Endothelial cell of umbilical vein (primary cell): ENCODE measurements around the gene SNAPIN. TPM values are rescaled to one million over a fixed set of nuclear protein-coding genes. Genes with fewer than 3 reads are reported as not detected.
A peak's percentile ranks its signal among the peaks of the same experiment; 100 is the strongest.

Experiments
- BruUV-seq: library from RNA; stranded (reverse); fragments of 400-500 nt; replicated peaks from 2 replicates; lab custom pipeline; 2021; lab: Mats Ljungman, UMichigan
- CTCF ChIA-PET: fragments of 300-600, 350-600 bp; sonication (Branson Sonifier 250); formaldehyde crosslinking; loops from one replicate; lab custom pipeline; 2021; ENCODE audit warnings: antibody characterized with exemption, inconsistent platforms; lab: Charles Lee
- POLR2A ChIA-PET: fragments of 300-600, 350-600 bp; sonication (Branson Sonifier 250); formaldehyde crosslinking; loops from one replicate; lab custom pipeline; 2021; ENCODE audit warnings: antibody characterized with exemption, inconsistent platforms; lab: Charles Lee
- DNase-seq: peaks from one replicate; pipeline ENCODE4 v3.0.0-alpha.2; 2011; ENCODE audit warnings: low read depth, low spot score
- FAIRE-seq: peaks from 2 replicates; lab custom pipeline; 2011; peaks lifted over from hg19 to GRCh38; lab: Jason Lieb, UNC
- H2AFZ ChIP-seq: 2 replicates; pipeline ENCODE4 v1.6.0; 2012; ENCODE audit warnings: low read depth, low read length, control low read depth, inconsistent platforms
- H3K27ac ChIP-seq: 2 replicates; pipeline ENCODE4 v1.5.1; 2011; ENCODE audit warnings: low read depth, mild to moderate bottlenecking, control low read depth, low read length, moderate library complexity; ENCODE audit not compliant: insufficient read depth
- H3K27me3 ChIP-seq, 2 experiments: 2 replicates each; pipeline versions ENCODE4 v1.6.0 to v1.6.1; 2011; ENCODE audit warnings: low read length in 2 of 2, mixed read lengths in 1 of 2; ENCODE audit not compliant: control insufficient read depth in 2 of 2, insufficient read depth in 2 of 2
- H3K36me3 ChIP-seq, 2 experiments: 2 replicates in 1 of 2; 3 replicates in 1 of 2; pipeline ENCODE4 v1.5.1; 2011; ENCODE audit warnings: low read length in 2 of 2, mild to moderate bottlenecking in 1 of 2, moderate library complexity in 1 of 2; ENCODE audit not compliant: control insufficient read depth in 2 of 2, insufficient read depth in 2 of 2; ENCODE audit errors: extremely low read depth in 1 of 2
- H3K4me1 ChIP-seq: 3 replicates; pipeline ENCODE4 v1.5.1; 2011; ENCODE audit warnings: mild to moderate bottlenecking, low read length; ENCODE audit not compliant: control insufficient read depth, insufficient read depth; ENCODE audit errors: extremely low read depth
- H3K4me2 ChIP-seq: 2 replicates; pipeline ENCODE4 v1.6.1; 2011; ENCODE audit warnings: low read length, control low read depth, mixed read lengths; ENCODE audit not compliant: insufficient read depth
- H3K4me3 ChIP-seq, 3 experiments: fragments of 200-600 bp in 1 of 3; sonication (generic), shearing (Covaris generic) in 1 of 3; replicated peaks in 1 of 3; 2 replicates each; pipeline ENCODE4 v1.5.1; 2011 to 2016; ENCODE audit warnings: control low read depth in 3 of 3, low read length in 3 of 3, mild to moderate bottlenecking in 2 of 3, inconsistent platforms in 1 of 3, low read depth in 1 of 3, moderate library complexity in 1 of 3; ENCODE audit not compliant: insufficient read depth in 1 of 3
- H3K79me2 ChIP-seq: 2 replicates; pipeline ENCODE4 v1.6.0; 2012; ENCODE audit warnings: low read length, inconsistent platforms; ENCODE audit not compliant: control insufficient read depth, insufficient read depth
- H3K9ac ChIP-seq: replicated peaks from 2 replicates; pipeline ENCODE3; 2011; ENCODE audit warnings: low read length, control low read depth; ENCODE audit not compliant: insufficient read depth; ENCODE audit errors: extremely low read depth
- H3K9me1 ChIP-seq: replicated peaks from 3 replicates; pipeline ENCODE4 v1.6.0; 2011; ENCODE audit warnings: mild to moderate bottlenecking, low read length; ENCODE audit not compliant: control insufficient read depth, insufficient read depth; ENCODE audit errors: extremely low read depth
- H3K9me3 ChIP-seq: replicated peaks from 2 replicates; pipeline ENCODE4 v1.5.1; 2012; ENCODE audit warnings: low read length, inconsistent platforms; ENCODE audit not compliant: control insufficient read depth, insufficient read depth
- H4K20me1 ChIP-seq: replicated peaks from 2 replicates; pipeline ENCODE3; 2011; ENCODE audit warnings: mild to moderate bottlenecking, low read length; ENCODE audit not compliant: control insufficient read depth, insufficient read depth; ENCODE audit errors: extremely low read depth
- CTCF ChIP-seq, 2 donors: IDR thresholded peaks; 1 replicate in 1 of 2; 2 replicates in 1 of 2; pipeline ENCODE4 v1.5.1; 2011; ENCODE audit warnings: low read length in 2 of 2, mild to moderate bottlenecking in 2 of 2, moderate library complexity in 2 of 2, control low read depth in 1 of 2, inconsistent platforms in 1 of 2, low read depth in 1 of 2; ENCODE audit not compliant: insufficient read depth in 1 of 2; ENCODE audit errors: extremely low read depth in 1 of 2
- EZH2 ChIP-seq: IDR thresholded peaks from 2 replicates; pipeline ENCODE4 v1.6.1; 2012; ENCODE audit warnings: borderline replicate concordance, low read depth, mild to moderate bottlenecking, moderate library complexity, low read length, inconsistent platforms; ENCODE audit not compliant: severe bottlenecking
- FOS ChIP-seq: IDR thresholded peaks from 2 replicates; pipeline ENCODE4 v1.6.1; 2011; ENCODE audit warnings: mild to moderate bottlenecking, low read length, moderate library complexity, borderline replicate concordance; ENCODE audit not compliant: insufficient read depth
- JUN ChIP-seq: IDR thresholded peaks from 2 replicates; pipeline ENCODE4 v1.6.1; 2011; ENCODE audit warnings: borderline replicate concordance, low read depth; ENCODE audit not compliant: insufficient read length, insufficient read depth
- MAX ChIP-seq: IDR thresholded peaks from 2 replicates; pipeline ENCODE4 v1.6.1; 2011; ENCODE audit not compliant: insufficient read depth, insufficient read length
- POLR2A ChIP-seq: IDR thresholded peaks from 2 replicates; pipeline ENCODE4 v1.6.1; 2012; ENCODE audit warnings: low read depth, mild to moderate bottlenecking, control low read depth, low read length
- POLR2AphosphoS5 ChIP-seq: IDR thresholded peaks from 2 replicates; pipeline ENCODE4 v1.6.1; 2012; ENCODE audit warnings: low read depth, mild to moderate bottlenecking, control low read depth, low read length, moderate library complexity; ENCODE audit not compliant: insufficient read depth
- dilution Hi-C: fragments of 300-500 bp; cut with MboI; formaldehyde crosslinking; loops from one replicate; pipeline ENCODE4 v1.15.0; 2019; ENCODE audit warnings: low sequenced_read_pairs; ENCODE audit not compliant: extremely low pct_ligation_motif_present
- intact Hi-C: fragments of 100-400 bp; cut with micrococcal nuclease; formaldehyde crosslinking; loops from one replicate; pipeline ENCODE4 v1.10.0; 2022
- polyA plus RNA-seq, 4 experiments: library from polyadenylated mRNA; depleted of rRNA in 3 of 4; stranded (reverse) in 3 of 4; unstranded in 1 of 4; fragments of >200 nt; gene quantifications; 2 replicates each; pipeline versions ENCODE4 v1.2.1 to v1.2.3, GENCODE V29; 2011 to 2012; ENCODE audit warnings: missing spikeins in 1 of 4
- total RNA-seq: library from RNA; stranded (reverse); gene quantifications from 2 replicates; pipeline ENCODE4 v1.2.3, GENCODE V29; 2021

Gene SNAPIN
- total and polyA plus RNA-seq, 2 donors (not counting 3 experiments of a cell fraction or from before 2014, with no cell fraction given), result 36.8 to 55.1 TPM

- TF ChIP-seq JUN (no peak), CTCF (IDR thresholded peaks at IDR 0.05; ENCODE audit: extremely low read depth in 1 of 2, insufficient read depth in 1 of 2, low read depth in 1 of 2, low read length in 2 of 2) (no peak), EZH2 (no peak), POLR2A (no peak), MAX (no peak), FOS (no peak), POLR2AphosphoS5 (no peak)
- Histone ChIP-seq H3K4me1 (no peaks in the 10 kb centered on the region), H3K9me1 (no peaks in the 10 kb centered on the region), H3K4me3 (no peak overlapping the region), H3K27me3 (peaks cover 4 to 5% of the 10 kb centered on the region in 2 experiments), H3K27ac (no peak overlapping the region), H3K9me3 (no peaks in the 10 kb centered on the region), H3K9ac (no peak overlapping the region), H3K79me2 (no peaks in the 10 kb centered on the region), H3K36me3 (peaks cover 0 to 18% of the 10 kb centered on the region in 2 experiments), H4K20me1 (no peaks in the 10 kb centered on the region), H2AFZ (no peak overlapping the region), H3K4me2 (no peak overlapping the region)
- ChIA-PET POLR2A (interaction anchor here (0.7 kb wide), 1 partner anchor 79 kb away, joined by 3 read pairs; no protein-coding TSS in a partner anchor), CTCF (no interaction called here)
- peak; percentile 64 for FAIRE-seq
- DNase-seq, result no peak
- intact Hi-C loops, result no loop called here
- dilution Hi-C loops, result no loop called here
- BruUV-seq, result no TSS peak
Measured at GRCh38 chr1:153683854-153684253, 25.4 kb downstream of the SNAPIN start.
